Measurements from ENCODE around the gene DAPP1. TPM values are rescaled to one million over a fixed set of nuclear protein-coding genes. Genes with fewer than 3 reads are reported as not detected.

DAPP1 gene
- total and polyA plus RNA-seq, 2 of the 8 experiments (the other 6 are each of a cell fraction or from before 2014, with no cell fraction given) = not detected

DNA sequence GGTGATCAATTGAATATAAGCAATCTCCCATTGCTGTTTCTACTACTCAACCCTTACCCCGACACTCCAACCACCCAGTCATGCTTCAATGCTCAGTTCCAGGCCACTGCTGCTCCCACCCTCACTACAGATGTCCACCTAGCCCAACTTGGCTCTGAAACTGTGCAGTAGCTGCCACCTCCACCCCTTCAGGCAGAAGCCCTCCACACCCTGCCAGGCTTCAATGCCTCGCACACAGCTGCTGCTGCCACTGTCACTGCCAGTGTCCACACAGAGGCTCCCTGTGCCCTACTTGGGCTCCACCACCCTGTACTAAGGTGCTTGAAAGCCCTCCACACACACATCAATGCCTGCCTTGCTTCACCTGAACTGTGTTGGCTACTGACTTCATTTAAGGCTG lies 43.0 kb downstream of the DAPP1 start:
- Histone ChIP-seq H4K91ac (replicated peaks; ENCODE audit: insufficient read length, low read length) (no peak overlapping the region), H3K4me2 (ENCODE audit: insufficient read depth in 1 of 2, low read depth in 2 of 2, low read length in 2 of 2) (no peak overlapping the region), H3K9ac (replicated peaks in 1 of 4; ENCODE audit: extremely low read depth in 1 of 4, low read depth in 3 of 4, low read length in 3 of 4) (no peak overlapping the region), H2BK120ac (replicated peaks; ENCODE audit: low read depth, low read length) (no peak overlapping the region), H3K36me3 (ENCODE audit: control insufficient read depth in 2 of 4, insufficient read depth in 4 of 4, low read length in 3 of 4) (no peaks in the 10 kb centered on the region), H3K9me3 (ENCODE audit: insufficient read depth in 2 of 2, low read depth in 1 of 2, low read length in 1 of 2) (no peaks in the 10 kb centered on the region), H2BK20ac (ENCODE audit: low read length) (no peak overlapping the region), H3K79me1 (ENCODE audit: low read depth, low read length) (no peaks in the 10 kb centered on the region), H3K4ac (replicated peaks; ENCODE audit: insufficient read length, low read depth, low read length) (no peak overlapping the region), H3K18ac (ENCODE audit: extremely low read depth, low read length) (no peak overlapping the region), H3K79me2 (ENCODE audit: control insufficient read depth in 1 of 2, insufficient read depth in 2 of 2, low read length in 2 of 2) (no peaks in the 10 kb centered on the region), H3K56ac (replicated peaks; ENCODE audit: insufficient read length, low read depth, low read length) (no peak overlapping the region), H3K27ac (ENCODE audit: low read depth, low read length) (no peak overlapping the region), H3K4me3 (ENCODE audit: extremely low read depth in 1 of 4, insufficient read depth in 2 of 4, low read depth in 3 of 4, low read length in 4 of 4) (no peak overlapping the region), H3K23me2 (ENCODE audit: low read depth, low read length) (no peaks in the 10 kb centered on the region; the same call in 1 of the 2 replicates), H2BK15ac (ENCODE audit: low read length) (no peak overlapping the region), H2BK5ac (ENCODE audit: low read depth, low read length) (no peak overlapping the region), H2AK5ac (ENCODE audit: low read depth, low read length) (no peak overlapping the region), H3K23ac (ENCODE audit: insufficient read length) (no peak overlapping the region), H3K27me3 (replicated peaks in 1 of 4; ENCODE audit: control insufficient read depth in 3 of 4, extremely low read depth in 1 of 4, insufficient read depth in 3 of 4, low read length in 3 of 4) (no peaks in the 10 kb centered on the region), H4K5ac (ENCODE audit: insufficient read length, low read depth, low read length) (no peak overlapping the region), H2BK12ac (ENCODE audit: low read depth, low read length) (no peak overlapping the region), H2AFZ (ENCODE audit: low read length) (no peak overlapping the region), H4K20me1 (replicated peaks in 1 of 2; ENCODE audit: control insufficient read depth in 1 of 2, insufficient read depth in 2 of 2, low read length in 2 of 2) (no peaks in the 10 kb centered on the region), H3K14ac (ENCODE audit: insufficient read length) (no peak overlapping the region), H3K4me1 (replicated peaks in 1 of 4; ENCODE audit: control insufficient read depth in 3 of 4, insufficient read depth in 4 of 4, low read length in 3 of 4) (peaks cover 0 to 5% (median 0%) of the 10 kb centered on the region in 4 experiments; a peak in 1 of 7 replicates), H4K8ac (ENCODE audit: extremely low read depth, insufficient read depth, low read length) (no peak overlapping the region)
- no peak for FAIRE-seq
- 92% methylated on average over 2 of the region's 2 CpGs; no CpG with 5 or more reads in 1 of the 2 experiments for WGBS, 2 experiments (ENCODE audit: extremely low coverage in 1 of 2, insufficient coverage in 1 of 2, insufficient read length in 1 of 2, insufficient replicate concordance in 2 of 2, low coverage in 1 of 2, low lambda C conversion rate in 2 of 2, missing lambda C conversion rate in 1 of 2)
- DNase-seq (ENCODE audit: low read depth in 1 of 2, low spot score in 2 of 2) = no peak
- POLR2A ChIA-PET (ENCODE audit: partially characterized antibody) = no interaction called here
- CTCF ChIA-PET (ENCODE audit: partially characterized antibody) = interaction anchor here (0.6 to 1.2 kb wide), 2 partner anchors 48 to 90 kb away, joined by 3 read pairs; partner anchors contain the start of gene H2AZ1
- TF ChIP-seq SP2 (IDR thresholded peaks at IDR 0.05; ENCODE audit: low read length) (no peak), ASH2L (IDR thresholded peaks at IDR 0.05; ENCODE audit: low read length) (no peak), FOSL1 (IDR thresholded peaks at IDR 0.05; ENCODE audit: insufficient read depth, low read depth, low read length) (no peak), RFX5 (IDR thresholded peaks at IDR 0.05; ENCODE audit: borderline replicate concordance, low read depth, low read length) (no peak), RBBP5 (IDR thresholded peaks at IDR 0.05; ENCODE audit: borderline replicate concordance, low read depth, low read length) (no peak), KDM5A (IDR thresholded peaks at IDR 0.05; ENCODE audit: low read length) (no peak), PHF8 (conservative IDR thresholded peaks at IDR 0.05; ENCODE audit: low read depth, low read length) (no peak)
- TF ChIP-seq, protein P1, sequence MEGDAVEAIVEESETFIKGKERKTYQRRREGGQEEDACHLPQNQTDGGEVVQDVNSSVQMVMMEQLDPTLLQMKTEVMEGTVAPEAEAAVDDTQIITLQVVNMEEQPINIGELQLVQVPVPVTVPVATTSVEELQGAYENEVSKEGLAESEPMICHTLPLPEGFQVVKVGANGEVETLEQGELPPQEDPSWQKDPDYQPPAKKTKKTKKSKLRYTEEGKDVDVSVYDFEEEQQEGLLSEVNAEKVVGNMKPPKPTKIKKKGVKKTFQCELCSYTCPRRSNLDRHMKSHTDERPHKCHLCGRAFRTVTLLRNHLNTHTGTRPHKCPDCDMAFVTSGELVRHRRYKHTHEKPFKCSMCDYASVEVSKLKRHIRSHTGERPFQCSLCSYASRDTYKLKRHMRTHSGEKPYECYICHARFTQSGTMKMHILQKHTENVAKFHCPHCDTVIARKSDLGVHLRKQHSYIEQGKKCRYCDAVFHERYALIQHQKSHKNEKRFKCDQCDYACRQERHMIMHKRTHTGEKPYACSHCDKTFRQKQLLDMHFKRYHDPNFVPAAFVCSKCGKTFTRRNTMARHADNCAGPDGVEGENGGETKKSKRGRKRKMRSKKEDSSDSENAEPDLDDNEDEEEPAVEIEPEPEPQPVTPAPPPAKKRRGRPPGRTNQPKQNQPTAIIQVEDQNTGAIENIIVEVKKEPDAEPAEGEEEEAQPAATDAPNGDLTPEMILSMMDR (IDR thresholded peaks at IDR 0.05; ENCODE audit: control extremely low read depth in 1 of 3, insufficient read depth in 1 of 3, low read depth in 1 of 3, low read length in 3 of 3) = no peak

All from H1 (cell line).